Measurements from ENCODE around the gene FDPS.

Gene FDPS

GRCh38 chr1:155295942-155296267 is 12.8 kb upstream of the FDPS start:
- Mint-ChIP-seq H3K36me3 (peaks cover 2% of the 10 kb centered on the region), H3K4me1 (peaks cover 6% of the 10 kb centered on the region), H3K4me3 (no peak overlapping the region), H3K9me3 (no peaks in the 10 kb centered on the region), H3K27me3 (peaks cover 24% of the 10 kb centered on the region), H3K27ac (no peak overlapping the region)
- DNase-seq (ENCODE audit: low spot score in 2 of 2) = no peak
- no peak for ATAC-seq (ENCODE audit: low read depth)

GRCh38 chr1:155296661-155297060 is 12.0 kb upstream of the FDPS start:
- Mint-ChIP-seq H3K4me3 (no peak overlapping the region), H3K36me3 (peaks cover 2% of the 10 kb centered on the region), H3K27ac (no peak overlapping the region), H3K9me3 (no peaks in the 10 kb centered on the region), H3K27me3 (peaks cover 24% of the 10 kb centered on the region), H3K4me1 (peaks cover 6% of the 10 kb centered on the region)
- DNase-seq (ENCODE audit: low spot score in 2 of 2) = no peak
- ATAC-seq (ENCODE audit: low read depth) = no peak

- H3K27ac Mint-ChIP-seq = no peak overlapping the region
- no peaks in the 10 kb centered on the region for H3K9me3 Mint-ChIP-seq
- peaks cover 24% of the 10 kb centered on the region for H3K27me3 Mint-ChIP-seq
- peaks cover 2% of the 10 kb centered on the region for H3K36me3 Mint-ChIP-seq
- peaks cover 6% of the 10 kb centered on the region for H3K4me1 Mint-ChIP-seq
- no peak for ATAC-seq (ENCODE audit: low read depth)
- DNase-seq (ENCODE audit: low spot score in 2 of 2) = no peak
- H3K4me3 Mint-ChIP-seq = no peak overlapping the region
Observed at GRCh38 chr1:155297384-155297783, 11.3 kb upstream of the FDPS start.

- no peak overlapping the region for H3K27ac Mint-ChIP-seq
- ATAC-seq (ENCODE audit: low read depth) (no peak), DNase-seq (ENCODE audit: low spot score in 2 of 2) (no peak)
- peaks cover 2% of the 10 kb centered on the region for H3K36me3 Mint-ChIP-seq
- H3K27me3 Mint-ChIP-seq = peaks cover 18% of the 10 kb centered on the region
- H3K4me1 Mint-ChIP-seq = peaks cover 3% of the 10 kb centered on the region
- H3K9me3 Mint-ChIP-seq = no peaks in the 10 kb centered on the region
- no peak overlapping the region for H3K4me3 Mint-ChIP-seq
Observed at GRCh38 chr1:155300024-155300423, 8.6 kb upstream of the FDPS start.

- peaks cover 15% of the 10 kb centered on the region for H3K27me3 Mint-ChIP-seq
- DNase-seq (ENCODE audit: low spot score in 2 of 2) (no peak), ATAC-seq (ENCODE audit: low read depth) (no peak)
- peaks cover 2% of the 10 kb centered on the region for H3K36me3 Mint-ChIP-seq
- no peak overlapping the region for H3K4me3 Mint-ChIP-seq
- no peak overlapping the region for H3K27ac Mint-ChIP-seq
- peaks cover 3% of the 10 kb centered on the region for H3K4me1 Mint-ChIP-seq
- H3K9me3 Mint-ChIP-seq = no peaks in the 10 kb centered on the region
Observed at GRCh38 chr1:155300553-155301329, 7.9 kb upstream of the FDPS start.

GRCh38 chr1:155301342-155301841 is 7.3 kb upstream of the FDPS start, which contains the start of gene PKLR:
Gene PKLR (minus strand): TSS chr1:155301438. CDS start chr1:155301395, 43 bp downstream.
- DNase-seq (ENCODE audit: low spot score in 2 of 2) = no peak
- Mint-ChIP-seq H3K4me3 (no peak within 1 kb of the TSS), H3K36me3 (peaks cover 2% of the 10 kb centered on the region), H3K4me1 (peaks cover 3% of the 10 kb centered on the region), H3K27me3 (peaks cover 12% of the 10 kb centered on the region), H3K9me3 (no peaks in the 10 kb centered on the region), H3K27ac (no peak within 1 kb of the TSS)
- no peak for ATAC-seq (ENCODE audit: low read depth)

GRCh38 chr1:155304558-155305063 is 4.1 kb upstream of the FDPS start:
- no peaks in the 10 kb centered on the region for H3K9me3 Mint-ChIP-seq
- H3K4me3 Mint-ChIP-seq = no peak overlapping the region
- no peaks in the 10 kb centered on the region for H3K27me3 Mint-ChIP-seq
- H3K27ac Mint-ChIP-seq = no peak overlapping the region
- peaks cover 3% of the 10 kb centered on the region for H3K4me1 Mint-ChIP-seq
- DNase-seq (ENCODE audit: low spot score in 2 of 2) (no peak), ATAC-seq (ENCODE audit: low read depth) (no peak)
- no peaks in the 10 kb centered on the region for H3K36me3 Mint-ChIP-seq

- H3K9me3 Mint-ChIP-seq = no peaks in the 10 kb centered on the region
- ATAC-seq (ENCODE audit: low read depth) (no peak), DNase-seq (ENCODE audit: low spot score in 2 of 2) (no peak)
- no peaks in the 10 kb centered on the region for H3K27me3 Mint-ChIP-seq
- H3K4me1 Mint-ChIP-seq = peaks cover 6% of the 10 kb centered on the region
- H3K27ac Mint-ChIP-seq = peak overlapping the region; percentile 19
- H3K36me3 Mint-ChIP-seq = no peaks in the 10 kb centered on the region
- H3K4me3 Mint-ChIP-seq = peak overlapping the region; percentile 4
Observed at GRCh38 chr1:155305881-155306391, 2.7 kb upstream of the FDPS start.

- no peak for ATAC-seq (ENCODE audit: low read depth)
- Mint-ChIP-seq H3K9me3 (no peaks in the 10 kb centered on the region), H3K36me3 (peaks cover 4% of the 10 kb centered on the region), H3K4me1 (peaks cover 6% of the 10 kb centered on the region), H3K4me3 (peak overlapping the region; percentile 2), H3K27ac (peak overlapping the region; percentile 64), H3K27me3 (no peaks in the 10 kb centered on the region)
- no peak for DNase-seq (ENCODE audit: low spot score in 2 of 2)
Observed at GRCh38 chr1:155307247-155307740, 1.4 kb upstream of the FDPS start.

- Mint-ChIP-seq H3K9me3 (no peaks in the 10 kb centered on the region), H3K4me1 (peaks cover 6% of the 10 kb centered on the region), H3K27me3 (no peaks in the 10 kb centered on the region), H3K27ac (peak overlapping the region; percentile 94), H3K4me3 (peak overlapping the region; percentile 94), H3K36me3 (peaks cover 13% of the 10 kb centered on the region)
- ATAC-seq (ENCODE audit: low read depth) = no peak
- no peak for DNase-seq (ENCODE audit: low spot score in 2 of 2)
Observed at GRCh38 chr1:155309423-155310021, 856 bp downstream of the FDPS start.

- Mint-ChIP-seq H3K27ac (no peak overlapping the region), H3K27me3 (no peaks in the 10 kb centered on the region), H3K36me3 (peaks cover 13% of the 10 kb centered on the region), H3K4me3 (no peak overlapping the region), H3K9me3 (no peaks in the 10 kb centered on the region), H3K4me1 (peaks cover 6% of the 10 kb centered on the region)
- no peak for ATAC-seq (ENCODE audit: low read depth)
- DNase-seq (ENCODE audit: low spot score in 2 of 2) = no peak
Observed at GRCh38 chr1:155313261-155313660, 4.6 kb downstream of the FDPS start.

GRCh38 chr1:155316922-155317321 is 8.3 kb downstream of the FDPS start:
- Mint-ChIP-seq H3K4me3 (no peak overlapping the region), H3K4me1 (peaks cover 16% of the 10 kb centered on the region), H3K9me3 (no peaks in the 10 kb centered on the region), H3K36me3 (peaks cover 17% of the 10 kb centered on the region), H3K27ac (no peak overlapping the region), H3K27me3 (no peaks in the 10 kb centered on the region)
- ATAC-seq (ENCODE audit: low read depth) (no peak), DNase-seq (ENCODE audit: low spot score in 2 of 2) (no peak)

GRCh38 chr1:155318082-155318481 is 9.4 kb downstream of the FDPS start:
- H3K27ac Mint-ChIP-seq = no peak overlapping the region
- no peaks in the 10 kb centered on the region for H3K27me3 Mint-ChIP-seq
- peaks cover 16% of the 10 kb centered on the region for H3K4me1 Mint-ChIP-seq
- no peak for ATAC-seq (ENCODE audit: low read depth)
- DNase-seq (ENCODE audit: low spot score in 2 of 2) = no peak
- peaks cover 10% of the 10 kb centered on the region for H3K36me3 Mint-ChIP-seq
- no peaks in the 10 kb centered on the region for H3K9me3 Mint-ChIP-seq
- H3K4me3 Mint-ChIP-seq = no peak overlapping the region

GRCh38 chr1:155319536-155319935 is 10.9 kb downstream of the FDPS start:
- Mint-ChIP-seq H3K9me3 (no peaks in the 10 kb centered on the region), H3K27ac (no peak overlapping the region), H3K4me3 (no peak overlapping the region), H3K4me1 (peaks cover 16% of the 10 kb centered on the region), H3K27me3 (no peaks in the 10 kb centered on the region), H3K36me3 (peaks cover 4% of the 10 kb centered on the region)
- no peak for ATAC-seq (ENCODE audit: low read depth)
- DNase-seq (ENCODE audit: low spot score in 2 of 2) = no peak

All from memory B cell (primary cell).